K562 (cell line): ENCODE data around the gene SLC25A45. TPM values are rescaled to one million over a fixed set of nuclear protein-coding genes. Genes with fewer than 3 reads are reported as not detected.

Source experiments
- BDP1 ChIP-seq: IDR thresholded peaks from 3 replicates; pipeline ENCODE4 v1.6.1; 2011; ENCODE audit not compliant: insufficient read length, insufficient read depth
- CC2D1A ChIP-seq: fragments of 450-650 bp; IDR thresholded peaks from 2 replicates; pipeline ENCODE4 v1.6.1; 2017; ENCODE audit warnings: mild to moderate bottlenecking
- ESRRA ChIP-seq: fragments of 450-650 bp; IDR thresholded peaks from 2 replicates; pipeline ENCODE4 v1.6.1; 2014; ENCODE audit warnings: low read depth, mild to moderate bottlenecking, moderate library complexity, borderline replicate concordance
- HEY1 ChIP-seq: fragments of 250-450 bp; sonication (Bioruptor Pico); IDR thresholded peaks from 2 replicates; pipeline ENCODE4 v1.5.0; 2020; ENCODE audit warnings: mild to moderate bottlenecking, moderate library complexity, borderline replicate concordance
- HLTF ChIP-seq: fragments of 450-650 bp; IDR thresholded peaks from 2 replicates; pipeline ENCODE4 v1.6.1; 2016
- JUN ChIP-seq, 2 experiments: sonication (generic) in 1 of 2; formaldehyde crosslinking in 1 of 2; IDR thresholded peaks; 2 replicates each; pipeline versions ENCODE4 v1.6.1 to v1.8.0; 2012 to 2022; ENCODE audit warnings: borderline replicate concordance in 2 of 2, mild to moderate bottlenecking in 2 of 2, improper control_type of control experiment in 1 of 2, low read depth in 1 of 2, low read length in 1 of 2, missing genetic modification reagents in 1 of 2
- NR0B1 ChIP-seq: fragments of 450-650 bp; IDR thresholded peaks from one replicate; pipeline ENCODE4 v1.6.1; 2018; ENCODE audit warnings: mild to moderate bottlenecking, moderate library complexity; ENCODE audit not compliant: partially characterized antibody
- NR2C2 ChIP-seq, 2 experiments: fragments of 200-800 bp in 1 of 2; sonication (Bioruptor generic) in 1 of 2; sonication (generic) in 1 of 2; formaldehyde crosslinking in 1 of 2; IDR thresholded peaks; 2 replicates each; pipeline versions ENCODE4 v1.6.1 to v1.8.0; 2016 to 2022; ENCODE audit warnings: mild to moderate bottlenecking in 1 of 2, missing compliant biosample characterization in 1 of 2, missing genetic modification characterization in 1 of 2, missing genetic modification reagents in 1 of 2
- PHB ChIP-seq: fragments of 250-450 bp; sonication (Bioruptor Pico); IDR thresholded peaks from 2 replicates; pipeline ENCODE4 v1.5.0; 2021
- RNF219 ChIP-seq: fragments of 250-450 bp; sonication (Bioruptor Pico); IDR thresholded peaks from 2 replicates; pipeline ENCODE4 v1.5.0; 2022; ENCODE audit warnings: mild to moderate bottlenecking
- TCF3 ChIP-seq: sonication (generic); formaldehyde crosslinking; IDR thresholded peaks from 2 replicates; pipeline ENCODE4 v1.4.0; 2020; ENCODE audit warnings: mild to moderate bottlenecking, missing genetic modification reagents
- TCF7 ChIP-seq: sonication (generic); IDR thresholded peaks from 2 replicates; pipeline ENCODE4 v1.6.1; 2016; ENCODE audit warnings: antibody characterized with exemption, borderline replicate concordance
- THRB ChIP-seq: fragments of 450-650 bp; formaldehyde crosslinking; conservative IDR thresholded peaks from 2 replicates; pipeline ENCODE4 v1.4.0; 2022; ENCODE audit warnings: mild to moderate bottlenecking, missing genetic modification characterization
- UBTF ChIP-seq, 2 experiments: IDR thresholded peaks; 2 replicates each; pipeline ENCODE4 v1.6.1; 2012; ENCODE audit warnings: improper control_type of control experiment in 2 of 2, low read depth in 2 of 2, low read length in 2 of 2, borderline replicate concordance in 1 of 2
- ZC3H8 ChIP-seq: fragments of 450-650 bp; IDR thresholded peaks from 2 replicates; pipeline ENCODE4 v1.6.1; 2017
- ZNF134 ChIP-seq: fragments of 250-450 bp; sonication (Bioruptor Pico); conservative IDR thresholded peaks from 2 replicates; pipeline ENCODE4 v1.4.0; 2020
- ZNF740 ChIP-seq, 3 experiments: fragments of 200-800 bp in 1 of 3; sonication (Bioruptor generic) in 1 of 3; sonication (generic) in 1 of 3; formaldehyde crosslinking in 1 of 3; IDR thresholded peaks; 2 replicates each; pipeline versions ENCODE4 v1.6.1 to v1.8.0; 2016 to 2022; ENCODE audit warnings: mild to moderate bottlenecking in 2 of 3, missing compliant biosample characterization in 2 of 3, missing genetic modification characterization in 2 of 3, missing genetic modification reagents in 1 of 3
- polyA plus RNA-seq, 8 experiments: library from polyadenylated mRNA; depleted of rRNA in 4 of 8; stranded (reverse) in 5 of 8; unstranded in 3 of 8; fragments of >200 nt; fragmentation: Nextera tagmentation in 2 of 8; fragmentation: Illumina TruSeq in 1 of 8; extraction: Ambion mirVana in 2 of 8; extraction: Trizol in 1 of 8; gene quantifications; 2 replicates each; pipeline versions ENCODE4 v1.2.1 to v1.2.3, GENCODE V29; 2011 to 2014; ENCODE audit warnings: inconsistent platforms in 1 of 8, missing spikeins in 1 of 8
- total RNA-seq, 7 experiments: library from RNA; depleted of rRNA in 6 of 7; stranded (reverse); fragments of >200 nt in 6 of 7; fragmentation: Illumina TruSeq in 2 of 7; extraction: Trizol in 2 of 7; gene quantifications; 2 replicates each; pipeline versions ENCODE4 v1.2.1 to v1.2.3, GENCODE V29; 2011 to 2021; ENCODE audit warnings: low replicate concordance in 1 of 7

Gene SLC25A45
- total and polyA plus RNA-seq, 9 of the 15 experiments (the other 6 are each of a cell fraction or from before 2014, with no cell fraction given): 0.15 to 2.3 (median 0.68) TPM

GRCh38 chr11:65418681-65419459 lies 36.4 kb upstream of the SLC25A45 start (continued):
- TF ChIP-seq RNF219 (CRISPR knock-in tag) (no peak), CC2D1A (no peak), HEY1 (CRISPR knock-in tag) (no peak), JUN (IDR thresholded peaks at IDR 0.05; ENCODE audit: borderline replicate concordance, low read depth, low read length) (peak; percentile 44; the same call in 1 of the 2 replicates), JUN (CRISPR knock-in tag; IDR thresholded peaks at IDR 0.05; ENCODE audit: borderline replicate concordance) (no peak), ZNF134 (CRISPR knock-in tag) (no peak; the same call in none of the 2 replicates), THRB (no peak; the same call in none of the 2 replicates), BDP1 (no peak), ZNF740 (CRISPR knock-in tag; IDR thresholded peaks at IDR 0.05) (peak; percentile 45; the same call in 1 of the 2 replicates), ZNF740 (tag; IDR thresholded peaks at IDR 0.05) (0 out of 4 replicates have a peak, but pooled peaks of 1 of the 2 experiments have one; percentile 10), UBTF (IDR thresholded peaks at IDR 0.05; ENCODE audit: borderline replicate concordance in 1 of 2, low read depth in 2 of 2, low read length in 2 of 2) (no peak), ZC3H8 (peak; percentile 80; the same call in 1 of the 2 replicates), TCF3 (CRISPR knock-in tag) (0 out of 2 replicates have a peak, but pooled peaks have one; percentile 33), TCF7 (no peak), ESRRA (peak; percentile 94), HLTF (0 out of 2 replicates have a peak, but pooled peaks have one; percentile 35), NR2C2 (CRISPR knock-in tag; IDR thresholded peaks at IDR 0.05) (no peak), NR2C2 (tag; IDR thresholded peaks at IDR 0.05) (no peak), NR0B1 (no peak), PHB (CRISPR knock-in tag) (no peak)
